Common myeloid progenitor, CD34-positive (primary cell): Measurements from ENCODE around the gene CFAP47.
"Not testable (repeated sequence)": the region's sequence is repeated elsewhere in the genome, so short reads cannot be mapped to it uniquely, and the experiment has no call there.

Experiments
- CTCF ChIA-PET: fragments of 350-600 bp; sonication (Branson Sonifier 250); formaldehyde crosslinking; loops from one replicate; lab custom pipeline; 2021; ENCODE audit warnings: antibody characterized with exemption; lab: Charles Lee
- POLR2A ChIA-PET: fragments of 350-600 bp; sonication (Branson Sonifier 250); formaldehyde crosslinking; loops from one replicate; lab custom pipeline; 2021; ENCODE audit warnings: antibody characterized with exemption; lab: Charles Lee
- DNase-seq, 3 donors: peaks; one replicate each; pipeline versions ENCODE4 v3.0.0 to v3.0.0-alpha.2; 2013
- H3K27ac ChIP-seq, 2 experiments: 1 replicate in 1 of 2; 2 replicates in 1 of 2; pipeline ENCODE4 v1.7.0; 2013; ENCODE audit warnings: inconsistent platforms in 2 of 2, low read length in 2 of 2, mild to moderate bottlenecking in 2 of 2, low read depth in 1 of 2, moderate library complexity in 1 of 2; ENCODE audit not compliant: severe bottlenecking in 2 of 2, insufficient read depth in 1 of 2, poor library complexity in 1 of 2
- H3K27me3 ChIP-seq, 5 experiments: replicated peaks in 2 of 5; 1 replicate in 3 of 5; 2 replicates in 2 of 5; pipeline versions ENCODE4 v1.6.1 to v1.7.0; 2013; ENCODE audit warnings: low read length in 4 of 5, mild to moderate bottlenecking in 2 of 5, moderate library complexity in 2 of 5, inconsistent platforms in 1 of 5; ENCODE audit not compliant: insufficient read depth in 5 of 5, control insufficient read depth in 4 of 5
- H3K36me3 ChIP-seq, 4 experiments: 1 replicate in 2 of 4; 2 replicates in 2 of 4; pipeline versions ENCODE4 v1.6.1 to v1.7.0; 2013; ENCODE audit warnings: low read length in 3 of 4, control low read depth in 1 of 4, mild to moderate bottlenecking in 1 of 4; ENCODE audit not compliant: control insufficient read depth in 4 of 4, insufficient read depth in 4 of 4
- H3K4me1 ChIP-seq, 4 experiments: 1 replicate in 3 of 4; 2 replicates in 1 of 4; pipeline versions ENCODE4 v1.6.1 to v1.7.1; 2013; ENCODE audit warnings: low read length in 3 of 4, mild to moderate bottlenecking in 3 of 4, control low read depth in 1 of 4, inconsistent platforms in 1 of 4, moderate library complexity in 1 of 4; ENCODE audit not compliant: control insufficient read depth in 4 of 4, insufficient read depth in 4 of 4; ENCODE audit errors: control extremely low read depth in 1 of 4
- H3K4me3 ChIP-seq, 7 experiments: 1 replicate in 4 of 7; 2 replicates in 3 of 7; pipeline versions ENCODE4 v1.5.1 to v1.7.0; 2013; ENCODE audit warnings: mild to moderate bottlenecking in 7 of 7, low read length in 6 of 7, moderate library complexity in 6 of 7, inconsistent platforms in 2 of 7, low read depth in 2 of 7, control low read depth in 1 of 7; ENCODE audit not compliant: insufficient read depth in 4 of 7, control insufficient read depth in 1 of 7; ENCODE audit errors: extremely low read depth in 1 of 7
- H3K9me3 ChIP-seq, 5 experiments: 1 replicate in 4 of 5; 2 replicates in 1 of 5; pipeline versions ENCODE4 v1.6.1 to v1.7.1; 2013; ENCODE audit warnings: low read length in 4 of 5, mild to moderate bottlenecking in 2 of 5, inconsistent platforms in 1 of 5, low read depth in 1 of 5, moderate library complexity in 1 of 5; ENCODE audit not compliant: control insufficient read depth in 4 of 5, insufficient read depth in 2 of 5; ENCODE audit errors: control extremely low read depth in 1 of 5
- WGBS: methylation state at CpG from one replicate; pipeline ENCODE4 v1.1.5; 2013; ENCODE audit not compliant: insufficient coverage; 5-methylcytosine and 5-hydroxymethylcytosine counted together

The CFAP47 gene

GRCh38 chrX:36035550-36035949 is 116.0 kb downstream of the CFAP47 start:
- WGBS, result no CpG with 5 or more reads among the region's 2 CpGs
- ChIA-PET POLR2A (no interaction called here), CTCF (no interaction called here)
- H3K27me3 ChIP-seq, result peaks cover 0 to 2% (median 0%) of the 10 kb centered on the region in 5 experiments
- H3K36me3 ChIP-seq, result no peaks in the 10 kb centered on the region
- DNase-seq, result no peak
- H3K27ac ChIP-seq, result no peak overlapping the region
- H3K4me3 ChIP-seq, result no peak overlapping the region
- no peaks in the 10 kb centered on the region for H3K9me3 ChIP-seq
- no peaks in the 10 kb centered on the region for H3K4me1 ChIP-seq

- Histone ChIP-seq H3K27ac (no peak overlapping the region), H3K9me3 (no peaks in the 10 kb centered on the region), H3K36me3 (no peaks in the 10 kb centered on the region), H3K27me3 (peaks cover 0 to 2% (median 0%) of the 10 kb centered on the region in 5 experiments), H3K4me1 (no peaks in the 10 kb centered on the region), H3K4me3 (no peak overlapping the region)
- 75% methylated on average over 2 of the region's 3 CpGs for WGBS
- POLR2A ChIA-PET, result no interaction called here
- no peak for DNase-seq
- CTCF ChIA-PET, result no interaction called here
Measured at GRCh38 chrX:36062778-36063177, 143.2 kb downstream of the CFAP47 start.

GRCh38 chrX:36071061-36071460 is 151.5 kb downstream of the CFAP47 start:
- no peaks in the 10 kb centered on the region for H3K9me3 ChIP-seq
- POLR2A ChIA-PET, result no interaction called here
- no peak for DNase-seq
- CTCF ChIA-PET, result no interaction called here
- no peaks in the 10 kb centered on the region for H3K27me3 ChIP-seq
- no peaks in the 10 kb centered on the region for H3K36me3 ChIP-seq
- H3K27ac ChIP-seq, result no peak overlapping the region
- WGBS, result 100% methylated on average over 1 of the region's 2 CpGs
- H3K4me3 ChIP-seq, result no peak overlapping the region
- no peaks in the 10 kb centered on the region for H3K4me1 ChIP-seq

- POLR2A ChIA-PET, CTCF ChIA-PET, H3K4me3 ChIP-seq, H3K4me1 ChIP-seq, H3K9me3 ChIP-seq, H3K36me3 ChIP-seq, H3K27ac ChIP-seq, H3K27me3 ChIP-seq, DNase-seq: not testable (repeated sequence)
- 95% methylated on average over 4 of the region's 5 CpGs for WGBS
Measured at GRCh38 chrX:36075009-36075408, 155.5 kb downstream of the CFAP47 start.

GRCh38 chrX:36083256-36083655 is 163.7 kb downstream of the CFAP47 start:
- CTCF ChIA-PET, result no interaction called here
- Histone ChIP-seq H3K9me3 (peaks cover 0 to 3% (median 0%) of the 10 kb centered on the region in 5 experiments), H3K36me3 (no peaks in the 10 kb centered on the region), H3K27ac (no peak overlapping the region), H3K4me1 (no peaks in the 10 kb centered on the region), H3K27me3 (no peaks in the 10 kb centered on the region), H3K4me3 (no peak overlapping the region)
- POLR2A ChIA-PET, result no interaction called here
- no CpG with 5 or more reads among the region's 1 CpG for WGBS
- no peak for DNase-seq

GRCh38 chrX:36087366-36087765 is 167.8 kb downstream of the CFAP47 start:
- Histone ChIP-seq H3K4me3 (no peak overlapping the region), H3K9me3 (no peaks in the 10 kb centered on the region), H3K27me3 (no peaks in the 10 kb centered on the region), H3K36me3 (no peaks in the 10 kb centered on the region), H3K4me1 (no peaks in the 10 kb centered on the region), H3K27ac (no peak overlapping the region)
- no peak for DNase-seq
- CTCF ChIA-PET, result no interaction called here
- POLR2A ChIA-PET, result no interaction called here
- 80% methylated on average over 2 of the region's 2 CpGs for WGBS

GRCh38 chrX:36088939-36089338 is 169.4 kb downstream of the CFAP47 start:
- H3K36me3 ChIP-seq, H3K27me3 ChIP-seq, H3K27ac ChIP-seq, POLR2A ChIA-PET, DNase-seq, H3K4me1 ChIP-seq, CTCF ChIA-PET, H3K9me3 ChIP-seq, H3K4me3 ChIP-seq: not testable (repeated sequence)
- 93% methylated on average over 5 of the region's 10 CpGs for WGBS
